SK-N-SH (cell line): ENCODE data around the gene MACROD2. TPM values are rescaled to one million over a fixed set of nuclear protein-coding genes. Genes with fewer than 3 reads are reported as not detected.
A peak's percentile ranks its signal among the peaks of the same experiment; 100 is the strongest.

Source experiments
- CTCF ChIA-PET: fragments of 300-600, 350-600 bp; formaldehyde crosslinking; extraction: SDS; loops from one replicate; lab custom pipeline; 2021; lab: Yijun Ruan, JAX
- POLR2A ChIA-PET: fragments of 350-600 bp; sonication (Branson Sonifier 250); formaldehyde crosslinking; extraction: SDS; loops from one replicate; lab custom pipeline; 2020; ENCODE audit warnings: antibody characterized with exemption, inconsistent platforms; lab: Yijun Ruan, JAX
- DNase-seq: peaks from one replicate; pipeline ENCODE4 v3.0.0; 2012
- H2AFZ ChIP-seq: fragments of 200-600 bp; sonication (generic); 2 replicates; pipeline ENCODE4 v1.8.1; 2016; ENCODE audit warnings: antibody characterized with exemption, mild to moderate bottlenecking, low read depth
- H3F3A ChIP-seq: fragments of 200-600 bp; sonication (generic); replicated peaks from 2 replicates; pipeline ENCODE3; 2016; ENCODE audit warnings: antibody characterized with exemption, mild to moderate bottlenecking; ENCODE audit not compliant: insufficient read depth
- H3K27ac ChIP-seq, 2 experiments: fragments of 200-500 bp in 1 of 2; fragments of 200-600 bp in 1 of 2; sonication (Bioruptor generic) in 1 of 2; sonication (generic), shearing (Covaris generic) in 1 of 2; 2 replicates each; pipeline versions ENCODE4 v1.5.1 to v1.6.1; 2014 to 2016; ENCODE audit warnings: low read depth in 2 of 2, inconsistent platforms in 1 of 2, low read length in 1 of 2, mild to moderate bottlenecking in 1 of 2, mixed read lengths in 1 of 2
- H3K27me3 ChIP-seq: fragments of 200-600 bp; sonication (generic), shearing (Covaris generic); 2 replicates; pipeline ENCODE4 v1.6.1; 2016; ENCODE audit warnings: mixed run types; ENCODE audit not compliant: insufficient read depth
- H3K36me3 ChIP-seq, 2 experiments: fragments of 200-500 bp in 1 of 2; fragments of 200-600 bp in 1 of 2; sonication (Bioruptor generic) in 1 of 2; sonication (generic) in 1 of 2; replicated peaks in 1 of 2; 2 replicates each; pipeline versions ENCODE3 to v1.5.1; 2014 to 2016; ENCODE audit warnings: low read length in 1 of 2, mild to moderate bottlenecking in 1 of 2; ENCODE audit not compliant: insufficient read depth in 2 of 2, control insufficient read depth in 1 of 2
- H3K4me1 ChIP-seq, 2 experiments: fragments of 200-500 bp in 1 of 2; fragments of 200-600 bp in 1 of 2; sonication (Bioruptor generic) in 1 of 2; sonication (generic), shearing (Covaris generic) in 1 of 2; 2 replicates each; pipeline versions ENCODE4 v1.5.1 to v1.6.1; 2014 to 2016; ENCODE audit warnings: low read depth in 1 of 2, low read length in 1 of 2, mixed run types in 1 of 2; ENCODE audit not compliant: insufficient read depth in 2 of 2, control insufficient read depth in 1 of 2
- H3K4me2 ChIP-seq: fragments of 200-600 bp; sonication (generic), shearing (Covaris generic); 2 replicates; pipeline ENCODE4 v1.6.1; 2017; ENCODE audit warnings: mixed run types
- H3K4me3 ChIP-seq, 2 experiments: fragments of 200-500 bp in 1 of 2; fragments of 200-600 bp in 1 of 2; sonication (Bioruptor generic) in 1 of 2; sonication (generic), shearing (Covaris generic) in 1 of 2; 2 replicates each; pipeline versions ENCODE4 v1.5.1 to v1.8.1; 2014 to 2016; ENCODE audit warnings: low read depth in 2 of 2, inconsistent platforms in 1 of 2, low read length in 1 of 2, mild to moderate bottlenecking in 1 of 2, mixed read lengths in 1 of 2, moderate library complexity in 1 of 2
- H3K79me2 ChIP-seq: fragments of 200-600 bp; sonication (generic); 2 replicates; pipeline ENCODE4 v1.8.1; 2017; ENCODE audit warnings: mild to moderate bottlenecking; ENCODE audit not compliant: insufficient read depth
- H3K9ac ChIP-seq: fragments of 200-600 bp; sonication (generic); 2 replicates; pipeline ENCODE4 v1.6.1; 2017; ENCODE audit warnings: mixed run types
- H3K9me2 ChIP-seq: fragments of 200-600 bp; sonication (generic); 2 replicates; pipeline ENCODE4 v1.6.1; 2017; ENCODE audit warnings: mixed run types
- H3K9me3 ChIP-seq: fragments of 200-600 bp; sonication (generic); 2 replicates; pipeline ENCODE4 v1.6.1; 2017; ENCODE audit warnings: mixed run types, mild to moderate bottlenecking, moderate library complexity
- H4K20me1 ChIP-seq: fragments of 200-600 bp; sonication (generic); 2 replicates; pipeline ENCODE4 v1.6.1; 2017; ENCODE audit warnings: mild to moderate bottlenecking, mixed run types; ENCODE audit not compliant: insufficient read depth
- CTCF ChIP-seq: fragments of 200-600 bp; sonication (generic); IDR thresholded peaks from 2 replicates; pipeline ENCODE4 v1.6.1; 2017; ENCODE audit warnings: antibody characterized with exemption, mild to moderate bottlenecking, moderate library complexity
- EZH2phosphoT487 ChIP-seq: fragments of 200-600 bp; sonication (generic); IDR thresholded peaks from 2 replicates; pipeline ENCODE4 v1.6.1; 2017; ENCODE audit warnings: low read depth, mixed run types, mild to moderate bottlenecking, antibody characterized with exemption, moderate library complexity, borderline replicate concordance
- FOXM1 ChIP-seq: IDR thresholded peaks from 2 replicates; pipeline ENCODE4 v1.4.0; 2012; ENCODE audit warnings: low read depth, mild to moderate bottlenecking
- JUND ChIP-seq: IDR thresholded peaks from 2 replicates; pipeline ENCODE4 v1.4.0; 2012
- MAX ChIP-seq: IDR thresholded peaks from 2 replicates; pipeline ENCODE4 v1.4.0; 2012; ENCODE audit warnings: low read depth
- RAD21 ChIP-seq: IDR thresholded peaks from 2 replicates; pipeline ENCODE4 v1.6.1; 2012; ENCODE audit warnings: mild to moderate bottlenecking, low read length
- USF2 ChIP-seq: fragments of 150-350 bp; IDR thresholded peaks from 2 replicates; pipeline ENCODE4 v1.6.1; 2017; ENCODE audit warnings: antibody characterized with exemption, low read length, low read depth, borderline replicate concordance
- YY1 ChIP-seq: IDR thresholded peaks from 2 replicates; pipeline ENCODE4 v1.4.0; 2012; ENCODE audit warnings: low read depth, mild to moderate bottlenecking
- WGBS: methylation state at CpG from one replicate; pipeline ENCODE4 v1.1.6; 2017; ENCODE audit warnings: low lambda C conversion rate; 5-methylcytosine and 5-hydroxymethylcytosine counted together
- polyA plus RNA-seq, 3 experiments: library from polyadenylated mRNA; depleted of rRNA; stranded (reverse); fragments of >200 nt; gene quantifications; 2 replicates each; pipeline ENCODE4 v1.2.3, GENCODE V29; 2012

MACROD2 gene
- polyA plus RNA-seq, 1 of the 3 experiments (the other 2 are of a cell fraction): 0.33 TPM

GRCh38 chr20:14918281-14918680, 923.0 kb downstream of the MACROD2 start:
- H3K27me3 ChIP-seq: no peaks in the 10 kb centered on the region

GRCh38 chr20:14918976-14919375, 923.7 kb downstream of the MACROD2 start:
- Histone ChIP-seq H3K27me3 (no peaks in the 10 kb centered on the region), H3K9me3 (no peaks in the 10 kb centered on the region), H3K79me2 (no peaks in the 10 kb centered on the region), H2AFZ (peak overlapping the region; percentile 34), H3K27ac (peak overlapping the region in 1 of 2 experiments; percentile 55; a peak in 1 of 4 replicates), H3K4me3 (no peak overlapping the region), H3K36me3 (no peaks in the 10 kb centered on the region), H3K9me2 (no peaks in the 10 kb centered on the region), H3K9ac (no peak overlapping the region), H4K20me1 (no peaks in the 10 kb centered on the region), H3F3A (no peaks in the 10 kb centered on the region), H3K4me2 (no peak overlapping the region), H3K4me1 (peaks cover 10 to 47% of the 10 kb centered on the region in 2 experiments; a peak in 3 of 4 replicates)
- CTCF ChIA-PET: interaction anchor here (1.3 kb wide), 1 partner anchor 581 kb away, joined by 3 read pairs; no protein-coding TSS in a partner anchor
- POLR2A ChIA-PET: no interaction called here
- 84% methylated on average over 3 of the region's 3 CpGs for WGBS
- TF ChIP-seq FOXM1 (no peak), EZH2phosphoT487 (no peak)
- DNase-seq: no peak

More at GRCh38 chr20:14918281-14918680, 923.0 kb downstream of the MACROD2 start:
- Histone ChIP-seq H4K20me1 (no peaks in the 10 kb centered on the region), H3K36me3 (no peaks in the 10 kb centered on the region), H3K9me3 (no peaks in the 10 kb centered on the region), H3K4me1 (peaks cover 10 to 47% of the 10 kb centered on the region in 2 experiments; a peak in 3 of 4 replicates), H3K9ac (no peak overlapping the region), H3K79me2 (no peaks in the 10 kb centered on the region), H3K4me2 (no peak overlapping the region), H3K9me2 (no peaks in the 10 kb centered on the region), H3F3A (no peaks in the 10 kb centered on the region), H3K4me3 (no peak overlapping the region), H2AFZ (no peak overlapping the region), H3K27ac (no peak overlapping the region)
- no peak for TF ChIP-seq MAX
- no peak for TF ChIP-seq USF2
- TF ChIP-seq RAD21: no peak
- no peak for TF ChIP-seq JUND
- no peak for TF ChIP-seq YY1
- TF ChIP-seq CTCF: no peak
- TF ChIP-seq EZH2phosphoT487: no peak
- ChIA-PET CTCF (no interaction called here), POLR2A (no interaction called here)
- 100% methylated on average over 1 of the region's 1 CpG for WGBS
- no peak for DNase-seq
